Activated CD8-positive, alpha-beta T cell treated with anti-CD3 and anti-CD28 coated beads for 36 hours (primary cell): ENCODE measurements around the gene CXorf58. TPM values are rescaled to one million over a fixed set of nuclear protein-coding genes. Genes with fewer than 3 reads are reported as not detected.

Source experiments
- ATAC-seq: fragments of 200-7000 bp; cut with Tn5 transposase; one replicate; pipeline ENCODE4 v1.10.0; 2021; ENCODE audit warnings: mild to moderate bottlenecking, moderate library complexity
- CTCF ChIA-PET: fragments of 350-600 bp; sonication (Branson Sonifier 250); formaldehyde crosslinking; loops from one replicate; lab custom pipeline; 2021; ENCODE audit warnings: antibody characterized with exemption; lab: Charles Lee
- POLR2A ChIA-PET: fragments of 350-600 bp; sonication (Branson Sonifier 250); formaldehyde crosslinking; loops from one replicate; lab custom pipeline; 2021; ENCODE audit warnings: antibody characterized with exemption; lab: Charles Lee
- DNase-seq: peaks from one replicate; pipeline ENCODE4 v3.0.0-alpha.2; 2020
- H3K27ac Mint-ChIP-seq: one replicate; pipeline ENCODE4 v1.8.0; 2021; ENCODE audit warnings: mild to moderate bottlenecking, mixed read lengths
- H3K27me3 Mint-ChIP-seq: one replicate; pipeline ENCODE4 v1.8.0; 2021; ENCODE audit warnings: mixed read lengths
- H3K36me3 Mint-ChIP-seq: one replicate; pipeline ENCODE4 v1.8.0; 2021; ENCODE audit warnings: low read depth, mixed read lengths
- H3K4me1 Mint-ChIP-seq: one replicate; pipeline ENCODE4 v1.8.0; 2021; ENCODE audit warnings: low read depth, mixed read lengths
- H3K4me3 Mint-ChIP-seq: one replicate; pipeline ENCODE4 v1.8.0; 2021; ENCODE audit warnings: mild to moderate bottlenecking, moderate library complexity, mixed read lengths
- H3K9me3 Mint-ChIP-seq: one replicate; pipeline ENCODE4 v1.8.0; 2021; ENCODE audit warnings: mixed read lengths
- CTCF ChIP-seq: fragments of 200-600 bp; IDR thresholded peaks from one replicate; pipeline ENCODE4 v1.8.0; 2022; ENCODE audit warnings: antibody characterized with exemption, mild to moderate bottlenecking
- intact Hi-C: fragments of 100-400 bp; cut with micrococcal nuclease; formaldehyde crosslinking; loops from one replicate; pipeline ENCODE4 v1.10.0; 2022
- total RNA-seq, 2 experiments: library from RNA; stranded (reverse); gene quantifications; one replicate each; pipeline ENCODE4 v1.2.3, GENCODE V29; 2021

The CXorf58 gene
- total RNA-seq, 2 experiments from 2014 or later: 0.14 TPM; not detected in 1

GRCh38 chrX:23884427-23885024 lies 23.3 kb upstream of the CXorf58 start:
- Mint-ChIP-seq H3K4me3 (no peak overlapping the region), H3K9me3 (no peaks in the 10 kb centered on the region), H3K4me1 (peaks cover 18% of the 10 kb centered on the region), H3K27me3 (no peaks in the 10 kb centered on the region), H3K36me3 (no peaks in the 10 kb centered on the region), H3K27ac (no peak overlapping the region)
- DNase-seq (no peak), ATAC-seq (no peak)
- CTCF ChIA-PET: interaction anchor here (1.5 kb wide), 1 partner anchor 18 kb away, joined by 5 read pairs; no protein-coding TSS in a partner anchor
- TF ChIP-seq CTCF: no peak
- intact Hi-C loops: no loop called here
- POLR2A ChIA-PET: interaction anchor here (0.6 kb wide), 1 partner anchor 12 kb away, joined by 5 read pairs; no protein-coding TSS in a partner anchor

- ATAC-seq (no peak), DNase-seq (no peak)
- H3K9me3 Mint-ChIP-seq: no peaks in the 10 kb centered on the region
- H3K4me3 Mint-ChIP-seq: no peak overlapping the region
- intact Hi-C loops: no loop called here
- no peaks in the 10 kb centered on the region for H3K36me3 Mint-ChIP-seq
- CTCF ChIA-PET: interaction anchor here (1.1 to 1.5 kb wide), 3 partner anchors 16 to 102 kb away, joined by 4 to 6 read pairs (median 5); partner anchors contain the start of gene SAT1
- peaks cover 18% of the 10 kb centered on the region for H3K4me1 Mint-ChIP-seq
- no peaks in the 10 kb centered on the region for H3K27me3 Mint-ChIP-seq
- no peak overlapping the region for H3K27ac Mint-ChIP-seq
- POLR2A ChIA-PET: no interaction called here
- no peak for TF ChIP-seq CTCF
Observed at GRCh38 chrX:23885803-23886202, 22.0 kb upstream of the CXorf58 start.

GRCh38 chrX:23887451-23887850 lies 20.4 kb upstream of the CXorf58 start:
- H3K4me1 Mint-ChIP-seq: peaks cover 18% of the 10 kb centered on the region
- no peak overlapping the region for H3K4me3 Mint-ChIP-seq
- no peak overlapping the region for H3K27ac Mint-ChIP-seq
- no peak for TF ChIP-seq CTCF
- ChIA-PET POLR2A (no interaction called here), CTCF (no interaction called here)
- H3K36me3 Mint-ChIP-seq: no peaks in the 10 kb centered on the region
- ATAC-seq (no peak), DNase-seq (no peak)
- no peaks in the 10 kb centered on the region for H3K27me3 Mint-ChIP-seq
- intact Hi-C loops: no loop called here
- no peaks in the 10 kb centered on the region for H3K9me3 Mint-ChIP-seq

- H3K36me3 Mint-ChIP-seq: no peaks in the 10 kb centered on the region
- CTCF ChIA-PET: no interaction called here
- H3K4me3 Mint-ChIP-seq: no peak overlapping the region
- no peak for TF ChIP-seq CTCF
- H3K27ac Mint-ChIP-seq: no peak overlapping the region
- intact Hi-C loops: no loop called here
- H3K9me3 Mint-ChIP-seq: no peaks in the 10 kb centered on the region
- ATAC-seq: no peak
- no peak for DNase-seq
- POLR2A ChIA-PET: no interaction called here
- H3K27me3 Mint-ChIP-seq: no peaks in the 10 kb centered on the region
- H3K4me1 Mint-ChIP-seq: peaks cover 18% of the 10 kb centered on the region
Observed at GRCh38 chrX:23887918-23888317, 19.9 kb upstream of the CXorf58 start.

GRCh38 chrX:23888887-23889501 lies 18.8 kb upstream of the CXorf58 start:
- no peak overlapping the region for H3K4me3 Mint-ChIP-seq
- H3K27ac Mint-ChIP-seq: no peak overlapping the region
- no peaks in the 10 kb centered on the region for H3K27me3 Mint-ChIP-seq
- H3K4me1 Mint-ChIP-seq: peaks cover 14% of the 10 kb centered on the region
- ChIA-PET CTCF (interaction anchor here (2.3 kb wide), 1 partner anchor 13 kb away, joined by 12 read pairs; no protein-coding TSS in a partner anchor), POLR2A (no interaction called here)
- no peaks in the 10 kb centered on the region for H3K36me3 Mint-ChIP-seq
- ATAC-seq (no peak), DNase-seq (no peak)
- no peaks in the 10 kb centered on the region for H3K9me3 Mint-ChIP-seq
- TF ChIP-seq CTCF: no peak
- intact Hi-C loops: no loop called here
